ENCODE measurements around the gene EIF4EBP3. TPM values are rescaled to one million over a fixed set of nuclear protein-coding genes. Genes with fewer than 3 reads are reported as not detected.
A peak's percentile ranks its signal among the peaks of the same experiment; 100 is the strongest.

Gene EIF4EBP3
- total and polyA plus RNA-seq, 9 of the 15 experiments (the other 6 are each of a cell fraction or from before 2014, with no cell fraction given) = 1.3 to 7.5 (median 3.8) TPM

- TF ChIP-seq USF2 (CRISPR knock-in tag; IDR thresholded peaks at IDR 0.05) (no peak), GABPB1 (CRISPR knock-in tag; IDR thresholded peaks at IDR 0.05) (peak; percentile 96), PHF20 (IDR thresholded peaks at IDR 0.05; ENCODE audit: partially characterized antibody) (peak; percentile 65), RFX1 (IDR thresholded peaks at IDR 0.05) (no peak), YY1 (IDR thresholded peaks at IDR 0.05; ENCODE audit: borderline replicate concordance in 1 of 3, control insufficient read depth in 1 of 3, extremely low read depth in 1 of 3, insufficient read depth in 3 of 3, insufficient read length in 1 of 3, insufficient replicate concordance in 2 of 3, low read depth in 1 of 3, low read length in 2 of 3) (peak in 2 of 3 experiments; percentile 86 to 88), CC2D1A (IDR thresholded peaks at IDR 0.05) (no peak), SPI1 (IDR thresholded peaks at IDR 0.05; ENCODE audit: borderline replicate concordance, low read depth, low read length) (peak; percentile 91), CHAMP1 (IDR thresholded peaks at IDR 0.05) (no peak), SIX5 (IDR thresholded peaks at IDR 0.05; ENCODE audit: borderline replicate concordance in 1 of 2, insufficient read depth in 1 of 2, low read depth in 1 of 2, low read length in 2 of 2) (no peak), KLF10 (CRISPR knock-in tag; IDR thresholded peaks at IDR 0.05) (no peak), CAMTA2 (CRISPR knock-in tag; conservative IDR thresholded peaks at IDR 0.05) (no peak), ZNF263 (CRISPR knock-in tag; IDR thresholded peaks at IDR 0.05; ENCODE audit: borderline replicate concordance) (peak; percentile 17; the same call in 1 of the 2 replicates), ZSCAN29 (IDR thresholded peaks at IDR 0.05) (no peak), POLR2AphosphoS5 (IDR thresholded peaks at IDR 0.05; ENCODE audit: control insufficient read depth, insufficient read depth, low read depth, low read length) (peak; percentile 90), EP300 (IDR thresholded peaks at IDR 0.05; ENCODE audit: low read length) (no peak), SMARCC2 (IDR thresholded peaks at IDR 0.05; ENCODE audit: low read depth) (no peak), ZFX (CRISPR knock-in tag; IDR thresholded peaks at IDR 0.05) (peak; percentile 86), ZNF644 (tag; IDR thresholded peaks at IDR 0.05; ENCODE audit: low read depth) (no peak), PHTF2 (CRISPR knock-in tag; IDR thresholded peaks at IDR 0.05) (no peak), CEBPB (tag; IDR thresholded peaks at IDR 0.05) (no peak), TBL1XR1 (IDR thresholded peaks at IDR 0.05; ENCODE audit: low read length in 2 of 2) (no peak; a peak in 1 of 4 replicates), ETS2 (tag; IDR thresholded peaks at IDR 0.05; ENCODE audit: borderline replicate concordance, poor library complexity, severe bottlenecking) (no peak)
- TF ChIP-seq, protein P1, sequence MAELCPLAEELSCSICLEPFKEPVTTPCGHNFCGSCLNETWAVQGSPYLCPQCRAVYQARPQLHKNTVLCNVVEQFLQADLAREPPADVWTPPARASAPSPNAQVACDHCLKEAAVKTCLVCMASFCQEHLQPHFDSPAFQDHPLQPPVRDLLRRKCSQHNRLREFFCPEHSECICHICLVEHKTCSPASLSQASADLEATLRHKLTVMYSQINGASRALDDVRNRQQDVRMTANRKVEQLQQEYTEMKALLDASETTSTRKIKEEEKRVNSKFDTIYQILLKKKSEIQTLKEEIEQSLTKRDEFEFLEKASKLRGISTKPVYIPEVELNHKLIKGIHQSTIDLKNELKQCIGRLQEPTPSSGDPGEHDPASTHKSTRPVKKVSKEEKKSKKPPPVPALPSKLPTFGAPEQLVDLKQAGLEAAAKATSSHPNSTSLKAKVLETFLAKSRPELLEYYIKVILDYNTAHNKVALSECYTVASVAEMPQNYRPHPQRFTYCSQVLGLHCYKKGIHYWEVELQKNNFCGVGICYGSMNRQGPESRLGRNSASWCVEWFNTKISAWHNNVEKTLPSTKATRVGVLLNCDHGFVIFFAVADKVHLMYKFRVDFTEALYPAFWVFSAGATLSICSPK (IDR thresholded peaks at IDR 0.05; ENCODE audit: borderline replicate concordance) = no peak
Observed at GRCh38 chr5:140557136-140557805, 9.8 kb downstream of the EIF4EBP3 start, which contains the start of gene SRA1 (continued).
